ENCODE measurements around the gene PRM3.

DNA sequence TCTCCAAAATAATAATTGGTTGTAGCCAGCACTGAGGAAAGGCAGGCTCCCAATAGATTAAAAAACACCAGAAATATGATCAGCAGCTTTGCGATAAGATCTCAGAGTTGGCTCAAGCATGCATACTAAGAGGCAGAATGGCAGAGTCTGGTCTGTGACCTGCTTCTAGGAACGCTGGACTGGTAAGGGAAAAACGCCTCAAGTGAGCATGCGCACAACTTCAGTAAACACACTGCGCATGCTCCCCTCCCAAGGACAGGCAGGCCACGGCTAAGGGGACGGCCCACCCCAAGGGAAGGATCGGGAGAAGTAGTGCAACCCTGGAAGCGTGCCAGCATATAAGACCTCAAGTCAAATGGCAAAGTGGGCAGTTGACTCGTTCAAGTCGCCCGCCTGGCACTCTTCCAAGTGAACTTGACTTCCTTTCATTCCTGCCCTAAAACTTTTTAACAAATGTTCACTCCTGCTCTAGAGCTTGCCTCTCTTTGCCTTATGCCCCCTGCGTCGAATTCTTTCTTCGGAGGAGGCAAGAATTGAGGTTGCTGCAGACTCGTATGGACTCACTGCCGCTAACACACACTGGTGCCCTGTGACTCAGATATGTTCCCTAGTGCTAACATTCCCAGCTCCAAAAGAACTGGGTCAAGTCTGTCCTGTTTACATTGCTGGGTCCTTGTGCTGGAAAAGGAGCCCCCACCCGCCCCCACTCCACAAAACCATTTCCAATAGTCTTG is 30.1 kb upstream of the PRM3 start:
- TF ChIP-seq, protein P1, sequence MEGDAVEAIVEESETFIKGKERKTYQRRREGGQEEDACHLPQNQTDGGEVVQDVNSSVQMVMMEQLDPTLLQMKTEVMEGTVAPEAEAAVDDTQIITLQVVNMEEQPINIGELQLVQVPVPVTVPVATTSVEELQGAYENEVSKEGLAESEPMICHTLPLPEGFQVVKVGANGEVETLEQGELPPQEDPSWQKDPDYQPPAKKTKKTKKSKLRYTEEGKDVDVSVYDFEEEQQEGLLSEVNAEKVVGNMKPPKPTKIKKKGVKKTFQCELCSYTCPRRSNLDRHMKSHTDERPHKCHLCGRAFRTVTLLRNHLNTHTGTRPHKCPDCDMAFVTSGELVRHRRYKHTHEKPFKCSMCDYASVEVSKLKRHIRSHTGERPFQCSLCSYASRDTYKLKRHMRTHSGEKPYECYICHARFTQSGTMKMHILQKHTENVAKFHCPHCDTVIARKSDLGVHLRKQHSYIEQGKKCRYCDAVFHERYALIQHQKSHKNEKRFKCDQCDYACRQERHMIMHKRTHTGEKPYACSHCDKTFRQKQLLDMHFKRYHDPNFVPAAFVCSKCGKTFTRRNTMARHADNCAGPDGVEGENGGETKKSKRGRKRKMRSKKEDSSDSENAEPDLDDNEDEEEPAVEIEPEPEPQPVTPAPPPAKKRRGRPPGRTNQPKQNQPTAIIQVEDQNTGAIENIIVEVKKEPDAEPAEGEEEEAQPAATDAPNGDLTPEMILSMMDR (IDR thresholded peaks at IDR 0.05): no peak
- TF ChIP-seq POLR2A (IDR thresholded peaks at IDR 0.05): no peak

Data from breast epithelium (tissue), 3 donors.